IMR-90 (cell line): Measurements from ENCODE around the gene UBE2E2. TPM values are rescaled to one million over a fixed set of nuclear protein-coding genes. Genes with fewer than 3 reads are reported as not detected.
A peak's percentile ranks its signal among the peaks of the same experiment; 100 is the strongest.

Source experiments
- ATAC-seq: fragments of 200-7000 bp; cut with Tn5 transposase; 2 replicates; pipeline ENCODE4 v1.9.1; 2020; ENCODE audit warnings: low read depth, mild to moderate bottlenecking, moderate library complexity
- BruUV-seq: library from RNA; stranded (reverse); fragments of 400-500 nt; replicated peaks from 2 replicates; lab custom pipeline; 2021; lab: Mats Ljungman, UMichigan
- CTCF ChIA-PET: fragments of 300-600 bp; formaldehyde crosslinking; extraction: SDS; loops from one replicate; lab custom pipeline; 2021; ENCODE audit warnings: antibody characterized with exemption; lab: Yijun Ruan, JAX
- POLR2A ChIA-PET: fragments of 300-600 bp; sonication (Branson Sonifier 250); formaldehyde crosslinking; loops from one replicate; lab custom pipeline; 2022; ENCODE audit warnings: antibody characterized with exemption; ENCODE audit not compliant: unreplicated experiment; lab: Charles Lee
- DNase-seq: peaks from one replicate; pipeline ENCODE4 v3.0.0; 2013
- H2AFZ ChIP-seq: replicated peaks from 2 replicates; pipeline ENCODE3; 2013; ENCODE audit warnings: low read length, mild to moderate bottlenecking; ENCODE audit not compliant: poor library complexity
- H2AK5ac ChIP-seq: 2 replicates; pipeline ENCODE4 v1.6.1; 2013; ENCODE audit warnings: low read depth, low read length, inconsistent platforms
- H2AK9ac ChIP-seq: replicated peaks from 2 replicates; pipeline ENCODE3; 2013; ENCODE audit warnings: mild to moderate bottlenecking, low read depth, low read length, moderate library complexity; ENCODE audit not compliant: poor library complexity
- H2BK120ac ChIP-seq: 2 replicates; pipeline ENCODE4 v1.6.1; 2013; ENCODE audit warnings: low read depth, low read length, inconsistent platforms
- H2BK15ac ChIP-seq: 3 replicates; pipeline ENCODE4 v1.6.1; 2013; ENCODE audit warnings: low read depth, low read length, inconsistent platforms
- H2BK20ac ChIP-seq: 2 replicates; pipeline ENCODE4 v1.6.1; 2013; ENCODE audit warnings: low read depth, mild to moderate bottlenecking, inconsistent platforms, low read length, moderate library complexity
- H2BK5ac ChIP-seq: 2 replicates; pipeline ENCODE4 v1.6.1; 2013; ENCODE audit warnings: mild to moderate bottlenecking, low read depth, low read length, inconsistent platforms; ENCODE audit not compliant: poor library complexity, severe bottlenecking
- H3K14ac ChIP-seq: replicated peaks from 2 replicates; pipeline ENCODE4 v1.6.1; 2013; ENCODE audit warnings: low read depth, low read length, inconsistent platforms
- H3K18ac ChIP-seq: 2 replicates; pipeline ENCODE4 v1.6.1; 2013; ENCODE audit warnings: low read depth, low read length, control low read depth
- H3K23ac ChIP-seq: 2 replicates; pipeline ENCODE4 v1.6.1; 2013; ENCODE audit warnings: low read depth, low read length, inconsistent platforms
- H3K27ac ChIP-seq: 2 replicates; pipeline ENCODE4 v1.5.1; 2013; ENCODE audit warnings: mild to moderate bottlenecking, control low read depth, low read length; ENCODE audit not compliant: insufficient read depth
- H3K27me3 ChIP-seq: 2 replicates; pipeline ENCODE4 v1.6.1; 2013; ENCODE audit warnings: low read length; ENCODE audit not compliant: control insufficient read depth, insufficient read depth
- H3K36me3 ChIP-seq: 2 replicates; pipeline ENCODE4 v1.6.1; 2013; ENCODE audit warnings: low read length, mixed read lengths; ENCODE audit not compliant: control insufficient read depth, insufficient read depth
- H3K4ac ChIP-seq: 2 replicates; pipeline ENCODE4 v1.6.1; 2013; ENCODE audit warnings: low read depth, low read length, inconsistent platforms
- H3K4me1 ChIP-seq: 2 replicates; pipeline ENCODE4 v1.6.1; 2013; ENCODE audit warnings: low read length, mixed read lengths; ENCODE audit not compliant: control insufficient read depth, insufficient read depth
- H3K4me2 ChIP-seq: 2 replicates; pipeline ENCODE4 v1.6.1; 2013; ENCODE audit warnings: low read depth, mild to moderate bottlenecking, control low read depth, low read length, moderate library complexity
- H3K4me3 ChIP-seq: 2 replicates; pipeline ENCODE4 v1.5.1; 2013; ENCODE audit warnings: low read depth, mild to moderate bottlenecking, control low read depth, low read length, moderate library complexity; ENCODE audit not compliant: insufficient read depth
- H3K56ac ChIP-seq: 2 replicates; pipeline ENCODE4 v1.6.1; 2013; ENCODE audit warnings: low read length, inconsistent platforms; ENCODE audit not compliant: insufficient read depth; ENCODE audit errors: extremely low read depth
- H3K79me1 ChIP-seq, 2 experiments: 2 replicates each; pipeline ENCODE4 v1.6.1; 2013; ENCODE audit warnings: low read length in 2 of 2, inconsistent platforms in 1 of 2, low read depth in 1 of 2
- H3K9ac ChIP-seq: 2 replicates; pipeline ENCODE4 v1.6.1; 2013; ENCODE audit warnings: low read depth, low read length, control low read depth
- H3K9me1 ChIP-seq: 2 replicates; pipeline ENCODE4 v1.6.1; 2013; ENCODE audit warnings: low read length, inconsistent platforms; ENCODE audit not compliant: insufficient read depth
- H3K9me3 ChIP-seq: 2 replicates; pipeline ENCODE4 v1.6.1; 2013; ENCODE audit warnings: low read length; ENCODE audit not compliant: control insufficient read depth, insufficient read depth
- H4K20me1 ChIP-seq: 2 replicates; pipeline ENCODE4 v1.6.1; 2013; ENCODE audit warnings: low read length, inconsistent platforms; ENCODE audit not compliant: insufficient read depth
- H4K5ac ChIP-seq: 2 replicates; pipeline ENCODE4 v1.6.1; 2013; ENCODE audit warnings: mild to moderate bottlenecking, low read depth, low read length, control low read depth
- H4K8ac ChIP-seq, 2 experiments: 2 replicates each; pipeline ENCODE4 v1.6.1; 2013; ENCODE audit warnings: low read depth in 2 of 2, low read length in 2 of 2, control low read depth in 1 of 2, inconsistent platforms in 1 of 2
- H4K91ac ChIP-seq: 2 replicates; pipeline ENCODE4 v1.6.1; 2013; ENCODE audit warnings: low read depth, low read length, inconsistent platforms; ENCODE audit not compliant: insufficient read depth
- CEBPB ChIP-seq: IDR thresholded peaks from 2 replicates; pipeline ENCODE4 v1.6.1; 2012; ENCODE audit warnings: low read depth, low read length, improper control_type of control experiment
- FOS ChIP-seq: fragments of 150-350 bp; IDR thresholded peaks from 2 replicates; pipeline ENCODE4 v1.6.1; 2016; ENCODE audit warnings: low read depth, low read length
- MAFK ChIP-seq: IDR thresholded peaks from 2 replicates; pipeline ENCODE4 v1.6.1; 2012; ENCODE audit warnings: low read depth, low read length, improper control_type of control experiment
- MXI1 ChIP-seq: IDR thresholded peaks from 2 replicates; pipeline ENCODE4 v1.6.1; 2012; ENCODE audit warnings: low read depth, mild to moderate bottlenecking, low read length, moderate library complexity, borderline replicate concordance
- POLR2A ChIP-seq: IDR thresholded peaks from 2 replicates; pipeline ENCODE4 v1.6.1; 2012; ENCODE audit warnings: mild to moderate bottlenecking, low read depth, low read length
- RAD21 ChIP-seq: IDR thresholded peaks from 2 replicates; pipeline ENCODE4 v1.6.1; 2012; ENCODE audit warnings: low read length, improper control_type of control experiment
- SMC3 ChIP-seq: fragments of 150-350 bp; IDR thresholded peaks from 2 replicates; pipeline ENCODE4 v1.6.1; 2016; ENCODE audit warnings: low read depth, mild to moderate bottlenecking, antibody characterized with exemption, low read length, moderate library complexity
- USF2 ChIP-seq: fragments of 150-350 bp; IDR thresholded peaks from 2 replicates; pipeline ENCODE4 v1.6.1; 2017; ENCODE audit warnings: mild to moderate bottlenecking, antibody characterized with exemption, low read length, low read depth
- WGBS, 2 experiments: methylation state at CpG; one replicate each; pipeline versions ENCODE4 v1.1.5 to v1.1.7; 2013; ENCODE audit warnings: missing lambda C conversion rate in 2 of 2; ENCODE audit not compliant: insufficient read length in 1 of 2; ENCODE audit errors: extremely low coverage in 2 of 2; 5-methylcytosine and 5-hydroxymethylcytosine counted together
- dilution Hi-C: fragments of 300-500 bp; cut with HindIII; formaldehyde crosslinking; loops from one replicate; pipeline ENCODE4 v1.14.3; 2018; ENCODE audit warnings: low sequenced_read_pairs; ENCODE audit not compliant: unreplicated experiment
- in situ Hi-C: fragments of 300-500 bp; cut with MboI; formaldehyde crosslinking; loops from 3 replicates; pipeline ENCODE4 v1.14.3; 2019; ENCODE audit warnings: low sequenced_read_pairs, inconsistent platforms, mixed read lengths
- intact Hi-C: fragments of 100-400 bp; cut with micrococcal nuclease; formaldehyde crosslinking; loops from 2 replicates; pipeline ENCODE4 v1.10.0; 2022
- polyA plus RNA-seq, 3 experiments: library from polyadenylated mRNA; depleted of rRNA; stranded (reverse); fragments of >200 nt; gene quantifications; 2 replicates each; pipeline ENCODE4 v1.2.3, GENCODE V29; 2012; ENCODE audit warnings: low replicate concordance in 1 of 3
- total RNA-seq: library from RNA; depleted of rRNA; stranded (reverse); fragments of >200 nt; gene quantifications from 2 replicates; pipeline ENCODE4 v1.2.3, GENCODE V29; 2012

Gene UBE2E2
- total and polyA plus RNA-seq, 2 of the 4 experiments (the other 2 are of a cell fraction): 18.6 to 32.7 TPM

GRCh38 chr3:23431764-23432163 lies 228.6 kb downstream of the UBE2E2 start:
- Histone ChIP-seq H2BK120ac (no peak overlapping the region), H3K79me1 (peaks cover 3% of the 10 kb centered on the region in 2 experiments; a peak in 2 of 4 replicates), H3K23ac (no peak overlapping the region), H3K4me3 (no peak overlapping the region), H3K27me3 (no peaks in the 10 kb centered on the region), H3K4ac (no peak overlapping the region), H4K5ac (no peak overlapping the region), H2BK15ac (no peak overlapping the region), H4K8ac (no peak overlapping the region), H3K9me3 (no peaks in the 10 kb centered on the region), H3K4me1 (peaks cover 5% of the 10 kb centered on the region; the same call in 1 of the 2 replicates), H2BK5ac (no peak overlapping the region), H4K91ac (no peak overlapping the region), H3K9me1 (peaks cover 4% of the 10 kb centered on the region; the same call in 1 of the 2 replicates), H2AK9ac (no peak overlapping the region), H2BK20ac (no peak overlapping the region), H3K36me3 (no peaks in the 10 kb centered on the region), H2AFZ (no peak overlapping the region), H3K4me2 (no peak overlapping the region; the same call in 1 of the 2 replicates), H3K14ac (no peak overlapping the region), H4K20me1 (peaks cover 3% of the 10 kb centered on the region; the same call in 1 of the 2 replicates), H3K56ac (no peak overlapping the region), H3K9ac (no peak overlapping the region), H3K27ac (no peak overlapping the region), H2AK5ac (no peak overlapping the region), H3K18ac (no peak overlapping the region)
- peak; percentile 67; the same call in 1 of the 2 replicates for ATAC-seq
- peak; percentile 72 for DNase-seq
- CTCF ChIA-PET: interaction anchor here (1.2 kb wide), 1 partner anchor 11 kb away, joined by 3 read pairs; no protein-coding TSS in a partner anchor
- dilution Hi-C loops: no loop called here
- WGBS, 2 experiments: no CpG with 5 or more reads among the region's 3 CpGs
- no TSS peak for BruUV-seq
- POLR2A ChIA-PET: no interaction called here
- in situ Hi-C loops: no loop called here
- TF ChIP-seq SMC3 (no peak), POLR2A (no peak), CEBPB (no peak), MXI1 (no peak), RAD21 (no peak), USF2 (no peak), FOS (no peak), MAFK (no peak)
- intact Hi-C loops: no loop called here
